Tibial artery (tissue), 4 donors: ENCODE results near the gene FOXO4.

Source experiments
- DNase-seq, 2 donors: peaks; one replicate each; pipeline ENCODE4 v3.0.0-alpha.2; 2019
- H3K27ac ChIP-seq, 2 donors: fragments of 200-600 bp; sonication (generic) in 1 of 2; 1 replicate in 1 of 2; 2 replicates in 1 of 2; pipeline ENCODE4 v1.5.1; 2018 to 2019; ENCODE audit warnings: mild to moderate bottlenecking in 1 of 2
- H3K27me3 ChIP-seq, 2 donors: fragments of 200-600 bp; sonication (generic) in 1 of 2; one replicate each; pipeline versions ENCODE4 v1.5.1 to v1.6.0; 2016 to 2019
- H3K36me3 ChIP-seq, 3 donors: fragments of 200-600 bp; sonication (generic) in 2 of 3; one replicate each; pipeline ENCODE4 v1.5.1; 2016 to 2019; ENCODE audit warnings: mild to moderate bottlenecking in 2 of 3
- H3K4me1 ChIP-seq, 4 donors: fragments of 200-600 bp; sonication (generic) in 2 of 4; 1 replicate in 3 of 4; 2 replicates in 1 of 4; pipeline ENCODE4 v1.5.1; 2016 to 2019
- H3K4me3 ChIP-seq, 2 donors: fragments of 200-600 bp; sonication (generic) in 1 of 2; 1 replicate in 1 of 2; 2 replicates in 1 of 2; pipeline ENCODE4 v1.5.1; 2018 to 2019; ENCODE audit warnings: mild to moderate bottlenecking in 2 of 2
- H3K9me3 ChIP-seq, 3 donors: fragments of 200-600 bp; sonication (generic) in 1 of 3; one replicate each; pipeline ENCODE4 v1.5.1; 2016 to 2019
- intact Hi-C: fragments of 100-400 bp; cut with DNase I; formaldehyde crosslinking; loops from one replicate; pipeline ENCODE4 v1.15.0; 2023; ENCODE audit warnings: low total_unique reads
- TF ChIP-seq, protein P1 (sequence below), 2 experiments: fragments of 200-600 bp in 1 of 2; fragments of 450-650 bp in 1 of 2; IDR thresholded peaks; one replicate each; pipeline ENCODE4 v1.5.1; 2017 to 2019; ENCODE audit warnings: antibody characterized with exemption in 2 of 2, mild to moderate bottlenecking in 1 of 2, moderate library complexity in 1 of 2

FOXO4 gene

DNA sequence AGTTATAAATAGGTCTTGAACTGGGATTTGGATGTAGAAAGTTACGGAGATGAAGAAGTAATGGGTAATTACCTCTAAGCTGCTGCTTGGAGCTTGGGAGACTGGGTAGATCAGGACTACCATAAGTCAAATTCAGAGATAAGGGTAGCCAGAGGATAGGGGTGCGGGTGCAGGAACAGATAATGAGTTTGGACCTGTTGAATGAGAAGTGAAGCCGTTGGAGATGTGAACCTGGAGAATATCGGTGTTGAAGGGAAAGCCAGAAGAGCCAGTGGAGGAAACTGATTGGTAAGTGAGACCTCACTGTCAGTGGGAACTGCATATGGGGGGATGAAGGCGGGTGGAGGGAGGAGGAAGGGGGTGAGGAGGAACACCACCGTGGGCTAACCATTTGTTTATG lies 618 bp upstream of the FOXO4 start:
- intact Hi-C loops, result loop anchor here (10.0 kb wide), 1 partner anchor 80 kb away; no protein-coding TSS in a partner anchor
- Histone ChIP-seq H3K36me3 (no peaks in the 10 kb centered on the region), H3K27me3 (no peaks in the 10 kb centered on the region), H3K4me3 (peak overlapping the region; percentile 61 to 66), H3K9me3 (no peaks in the 10 kb centered on the region), H3K4me1 (peaks cover 0 to 20% (median 8%) of the 10 kb centered on the region in 4 donors), H3K27ac (peak overlapping the region in 1 of 2 donors; percentile 76)
- TF ChIP-seq, protein P1, sequence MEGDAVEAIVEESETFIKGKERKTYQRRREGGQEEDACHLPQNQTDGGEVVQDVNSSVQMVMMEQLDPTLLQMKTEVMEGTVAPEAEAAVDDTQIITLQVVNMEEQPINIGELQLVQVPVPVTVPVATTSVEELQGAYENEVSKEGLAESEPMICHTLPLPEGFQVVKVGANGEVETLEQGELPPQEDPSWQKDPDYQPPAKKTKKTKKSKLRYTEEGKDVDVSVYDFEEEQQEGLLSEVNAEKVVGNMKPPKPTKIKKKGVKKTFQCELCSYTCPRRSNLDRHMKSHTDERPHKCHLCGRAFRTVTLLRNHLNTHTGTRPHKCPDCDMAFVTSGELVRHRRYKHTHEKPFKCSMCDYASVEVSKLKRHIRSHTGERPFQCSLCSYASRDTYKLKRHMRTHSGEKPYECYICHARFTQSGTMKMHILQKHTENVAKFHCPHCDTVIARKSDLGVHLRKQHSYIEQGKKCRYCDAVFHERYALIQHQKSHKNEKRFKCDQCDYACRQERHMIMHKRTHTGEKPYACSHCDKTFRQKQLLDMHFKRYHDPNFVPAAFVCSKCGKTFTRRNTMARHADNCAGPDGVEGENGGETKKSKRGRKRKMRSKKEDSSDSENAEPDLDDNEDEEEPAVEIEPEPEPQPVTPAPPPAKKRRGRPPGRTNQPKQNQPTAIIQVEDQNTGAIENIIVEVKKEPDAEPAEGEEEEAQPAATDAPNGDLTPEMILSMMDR (IDR thresholded peaks at IDR 0.05), result no peak
- DNase-seq, result no peak

DNA sequence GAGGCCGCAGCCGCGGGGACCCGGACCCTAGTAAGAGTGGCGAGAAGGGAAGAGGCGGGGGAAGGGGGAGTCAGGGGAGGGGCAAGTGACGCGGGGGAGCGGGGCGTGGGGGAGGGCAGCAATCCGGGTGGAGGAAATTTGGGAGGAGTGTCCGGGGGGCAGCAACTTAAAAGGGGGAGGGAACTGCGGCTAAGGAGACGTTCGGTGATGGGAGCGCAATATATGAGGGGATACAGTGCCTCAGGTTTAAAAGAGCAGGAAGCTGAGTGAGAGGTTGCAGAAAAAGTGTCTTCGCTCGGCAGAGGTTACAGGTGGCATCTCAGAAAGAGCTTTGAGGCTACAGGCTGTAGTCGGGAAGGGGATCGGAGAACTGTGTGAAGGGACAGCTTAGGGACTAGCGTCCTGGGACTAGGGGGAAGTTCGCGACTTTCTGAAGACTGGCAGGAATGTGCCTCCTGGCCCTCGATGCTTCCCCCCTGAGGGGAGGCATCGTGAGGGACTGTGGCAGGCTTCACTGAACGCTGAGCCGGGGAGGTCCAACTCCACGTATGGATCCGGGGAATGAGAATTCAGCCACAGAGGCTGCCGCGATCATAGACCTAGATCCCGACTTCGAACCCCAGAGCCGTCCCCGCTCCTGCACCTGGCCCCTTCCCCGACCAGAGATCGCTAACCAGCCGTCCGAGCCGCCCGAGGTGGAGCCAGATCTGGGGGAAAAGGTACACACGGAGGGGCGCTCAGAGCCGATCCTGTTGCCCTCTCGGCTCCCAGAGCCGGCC lies 519 bp downstream of the FOXO4 start:
- peak overlapping the region; percentile 76 to 79 for H3K27ac ChIP-seq
- TF ChIP-seq, protein P1 (IDR thresholded peaks at IDR 0.05), result no peak
- intact Hi-C loops, result loop anchor here (10.0 kb wide), 1 partner anchor 79 kb away; no protein-coding TSS in a partner anchor
- H3K9me3 ChIP-seq, result no peaks in the 10 kb centered on the region
- peak in 1 of 2 donors; percentile 84 for DNase-seq
- H3K27me3 ChIP-seq, result no peaks in the 10 kb centered on the region
- peak overlapping the region; percentile 61 to 66 for H3K4me3 ChIP-seq
- peaks cover 0 to 20% (median 8%) of the 10 kb centered on the region in 4 donors for H3K4me1 ChIP-seq
- no peaks in the 10 kb centered on the region for H3K36me3 ChIP-seq

DNA sequence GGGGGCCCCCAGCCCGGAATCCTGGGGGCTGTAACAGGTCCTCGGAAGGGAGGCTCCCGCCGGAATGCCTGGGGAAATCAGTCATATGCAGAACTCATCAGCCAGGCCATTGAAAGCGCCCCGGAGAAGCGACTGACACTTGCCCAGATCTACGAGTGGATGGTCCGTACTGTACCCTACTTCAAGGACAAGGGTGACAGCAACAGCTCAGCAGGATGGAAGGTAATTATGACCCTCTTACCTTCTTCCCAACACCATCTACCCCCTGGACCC lies 1.0 kb downstream of the FOXO4 start:
- Histone ChIP-seq H3K27ac (peak overlapping the region; percentile 76 to 79), H3K27me3 (no peaks in the 10 kb centered on the region), H3K36me3 (no peaks in the 10 kb centered on the region), H3K9me3 (no peaks in the 10 kb centered on the region), H3K4me1 (peaks cover 0 to 20% (median 8%) of the 10 kb centered on the region in 4 donors), H3K4me3 (peak overlapping the region; percentile 61 to 66)
- intact Hi-C loops, result loop anchor here (10.0 kb wide), 1 partner anchor 78 kb away; no protein-coding TSS in a partner anchor
- TF ChIP-seq, protein P1 (IDR thresholded peaks at IDR 0.05), result no peak
- no peak for DNase-seq

DNA sequence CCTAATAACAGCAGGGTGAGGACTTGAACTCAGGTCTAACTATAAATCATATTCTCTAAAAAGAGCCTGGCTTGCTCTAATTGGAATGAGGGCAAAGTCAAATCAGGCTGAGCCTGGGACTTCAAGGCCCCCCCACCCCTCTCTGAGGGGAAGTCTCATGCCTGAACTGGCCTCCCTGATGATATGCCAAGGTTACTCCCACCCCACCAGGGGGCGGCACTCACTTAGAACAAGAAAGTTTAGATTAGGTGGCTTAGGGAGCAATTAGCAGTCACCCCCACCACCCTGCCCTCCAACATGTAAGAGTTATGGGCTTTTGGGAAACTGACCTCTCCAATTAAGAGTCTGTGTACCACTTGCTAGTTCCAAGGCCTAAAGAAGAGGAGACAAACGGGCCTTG lies 2.7 kb downstream of the FOXO4 start:
- intact Hi-C loops, result loop anchor here (10.0 kb wide), 1 partner anchor 76 kb away; no protein-coding TSS in a partner anchor
- Histone ChIP-seq H3K4me1 (peaks cover 0 to 20% (median 8%) of the 10 kb centered on the region in 4 donors), H3K36me3 (no peaks in the 10 kb centered on the region), H3K27ac (no peak overlapping the region), H3K27me3 (no peaks in the 10 kb centered on the region), H3K9me3 (no peaks in the 10 kb centered on the region), H3K4me3 (no peak overlapping the region)
- TF ChIP-seq, protein P1 (IDR thresholded peaks at IDR 0.05), result peak; percentile 37 to 38
- peak; percentile 60 to 66 for DNase-seq

DNA sequence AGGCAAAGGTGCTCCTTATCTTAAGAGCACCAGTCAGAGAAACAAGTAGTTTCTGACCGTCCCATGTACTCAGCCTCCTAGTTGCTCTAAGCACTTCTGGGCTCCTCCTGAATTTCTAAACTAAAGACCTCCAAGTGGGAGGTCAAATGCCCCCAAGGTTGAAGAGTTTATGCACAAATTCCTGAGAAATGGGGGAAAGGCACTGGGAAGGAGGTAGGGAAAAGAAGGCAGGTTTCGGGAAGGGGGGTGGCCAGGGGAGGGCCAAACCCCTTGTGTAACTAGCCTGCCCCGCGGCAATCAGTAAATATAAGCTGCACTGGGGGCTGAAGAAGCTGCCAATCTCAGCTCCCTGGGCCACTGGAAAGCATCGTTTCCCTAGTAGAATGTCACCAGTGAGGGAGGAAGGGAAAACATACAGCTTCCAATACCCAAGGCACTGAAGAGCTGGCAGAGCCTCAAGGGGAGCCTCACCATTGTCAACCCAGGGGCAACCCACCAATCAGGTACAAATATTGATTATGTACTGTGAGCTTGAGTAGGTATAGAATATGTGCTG lies 3.4 kb downstream of the FOXO4 start:
- TF ChIP-seq, protein P1 (IDR thresholded peaks at IDR 0.05), result no peak
- H3K36me3 ChIP-seq, result no peaks in the 10 kb centered on the region

More for the DNA sequence above, 3.4 kb downstream of the FOXO4 start:
- intact Hi-C loops, result loop anchor here (10.0 kb wide), 1 partner anchor 76 kb away; no protein-coding TSS in a partner anchor
- Histone ChIP-seq H3K27ac (no peak overlapping the region), H3K4me3 (no peak overlapping the region), H3K4me1 (peaks cover 0 to 20% (median 8%) of the 10 kb centered on the region in 4 donors), H3K27me3 (no peaks in the 10 kb centered on the region), H3K9me3 (no peaks in the 10 kb centered on the region)
- no peak for DNase-seq
